Effector CD8-positive, alpha-beta T cell (primary cell): ENCODE measurements around the gene AFAP1L2.

ENCODE experiments used
- DNase-seq: peaks from one replicate; lab custom pipeline; 2025; lab: John Stamatoyannopoulos, UW

The AFAP1L2 gene

DNA sequence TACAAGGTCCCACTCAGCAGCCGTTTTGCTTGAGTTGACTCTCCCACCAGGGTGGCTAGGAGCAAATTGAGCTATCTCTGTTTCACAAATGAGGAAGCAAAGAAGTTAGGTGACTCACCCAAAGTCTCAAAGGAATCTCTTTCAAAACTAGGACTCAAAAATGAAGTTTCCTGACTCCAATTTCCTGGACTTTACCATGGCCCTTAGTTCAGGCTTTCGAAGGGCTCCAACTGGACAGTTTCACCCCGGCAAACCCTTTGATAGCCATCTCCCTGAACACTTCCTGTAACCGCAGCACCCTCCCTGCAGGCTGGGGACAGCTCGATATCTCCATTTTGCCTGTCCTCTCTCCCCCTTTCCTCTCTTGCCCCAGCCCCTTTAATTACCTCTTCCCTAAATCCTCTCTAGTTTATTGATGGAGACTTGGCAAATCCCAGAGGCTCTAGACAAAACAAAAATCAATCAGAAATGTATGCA, 4.7 kb upstream of the AFAP1L2 start:
- no peak for DNase-seq

- no peak for DNase-seq
These were observed 4.0 kb upstream of the AFAP1L2 start for GRCh38 chr10:114408112-114408967.

DNA sequence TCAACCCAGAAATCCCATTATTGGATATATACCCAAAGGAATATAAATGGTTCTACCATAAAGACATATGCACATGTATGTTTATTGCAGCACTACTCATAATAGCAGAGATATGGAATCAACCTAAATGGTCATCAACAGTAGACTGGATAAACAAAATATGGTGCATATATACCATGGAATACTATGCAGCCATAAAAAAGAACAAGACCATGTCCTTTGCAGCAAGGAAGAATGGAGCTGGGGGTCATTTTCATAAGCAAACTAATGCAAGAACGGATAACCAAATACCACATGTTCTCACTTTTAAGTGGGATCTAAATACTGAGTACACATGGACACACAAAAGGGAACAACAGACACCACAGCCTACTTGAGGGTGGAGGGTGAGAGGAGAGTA, 2.2 kb upstream of the AFAP1L2 start:
- DNase-seq = no peak

GRCh38 chr10:114405011-114405350, 679 bp upstream of the AFAP1L2 start:
- DNase-seq = no peak

GRCh38 chr10:114403541-114404161, 651 bp downstream of the AFAP1L2 start:
- DNase-seq = no peak

GRCh38 chr10:114402871-114403540, 1.3 kb downstream of the AFAP1L2 start:
- DNase-seq = no peak

DNA sequence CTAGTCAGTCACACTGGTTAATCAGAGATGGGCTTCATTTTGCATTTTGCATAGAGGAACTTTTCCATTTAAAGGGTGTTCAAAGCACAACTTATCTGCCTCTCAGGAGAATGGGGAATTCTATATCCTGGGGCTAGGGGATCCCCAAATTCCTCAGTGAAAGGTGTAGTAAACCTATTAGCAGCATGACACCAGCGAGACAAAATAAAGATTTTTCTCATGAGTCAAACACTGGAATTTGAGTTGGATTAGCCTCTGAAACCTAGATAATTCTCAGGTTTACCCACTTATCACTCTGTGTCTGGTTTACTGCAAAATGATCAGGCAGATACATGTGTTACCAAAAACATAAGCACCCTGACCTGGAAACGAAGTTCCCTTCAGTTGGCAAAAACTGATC, 2.1 kb downstream of the AFAP1L2 start:
- DNase-seq = no peak

DNA sequence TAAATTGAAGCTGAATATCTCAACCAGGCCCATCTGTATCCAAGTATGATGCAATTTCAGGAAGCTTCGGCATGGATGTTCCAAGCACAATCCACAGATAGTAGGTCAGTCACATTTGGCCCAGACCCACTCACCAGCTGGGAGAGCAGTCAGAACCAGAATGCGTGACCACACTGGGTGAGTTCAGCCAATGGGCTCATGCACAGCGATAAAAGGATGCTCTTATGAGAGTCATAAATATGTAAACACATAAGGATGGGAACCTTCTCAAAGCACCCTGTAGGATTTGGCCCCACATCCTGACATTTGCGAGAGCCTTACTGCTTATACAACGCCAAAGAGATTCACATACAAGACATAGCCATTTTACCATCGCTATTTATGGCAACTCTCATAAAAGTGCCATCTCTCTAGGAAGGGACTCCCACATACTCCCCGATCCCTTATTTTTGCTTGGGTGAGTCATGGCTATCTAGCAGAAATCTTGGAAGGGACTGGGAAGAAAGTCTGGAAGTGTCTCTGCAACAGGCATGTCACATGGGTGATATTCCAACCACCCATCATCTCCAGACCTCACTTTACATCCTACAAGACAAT, 3.0 kb downstream of the AFAP1L2 start:
- no peak for DNase-seq

- DNase-seq = no peak
These were observed 4.2 kb downstream of the AFAP1L2 start for GRCh38 chr10:114400091-114400490.

DNA sequence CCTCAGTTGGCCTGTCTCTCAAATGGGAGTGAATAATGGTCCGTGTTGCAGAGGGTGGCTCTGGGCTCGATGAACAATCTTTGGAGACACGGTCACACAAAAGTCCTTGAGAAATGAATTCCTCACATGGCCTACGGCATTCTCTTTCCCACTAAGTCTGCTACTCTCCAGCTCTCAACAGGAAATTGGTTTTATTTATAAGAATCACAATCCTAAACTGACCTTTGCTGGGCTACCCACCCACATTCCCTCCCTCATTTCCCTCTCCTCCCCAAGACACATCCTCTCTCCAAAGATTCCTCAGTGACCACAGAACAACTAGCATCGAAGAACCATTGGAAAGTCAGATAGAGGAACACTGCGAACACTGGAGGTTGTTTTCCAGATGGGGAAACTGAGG, 4.7 kb downstream of the AFAP1L2 start:
- DNase-seq = no peak

DNA sequence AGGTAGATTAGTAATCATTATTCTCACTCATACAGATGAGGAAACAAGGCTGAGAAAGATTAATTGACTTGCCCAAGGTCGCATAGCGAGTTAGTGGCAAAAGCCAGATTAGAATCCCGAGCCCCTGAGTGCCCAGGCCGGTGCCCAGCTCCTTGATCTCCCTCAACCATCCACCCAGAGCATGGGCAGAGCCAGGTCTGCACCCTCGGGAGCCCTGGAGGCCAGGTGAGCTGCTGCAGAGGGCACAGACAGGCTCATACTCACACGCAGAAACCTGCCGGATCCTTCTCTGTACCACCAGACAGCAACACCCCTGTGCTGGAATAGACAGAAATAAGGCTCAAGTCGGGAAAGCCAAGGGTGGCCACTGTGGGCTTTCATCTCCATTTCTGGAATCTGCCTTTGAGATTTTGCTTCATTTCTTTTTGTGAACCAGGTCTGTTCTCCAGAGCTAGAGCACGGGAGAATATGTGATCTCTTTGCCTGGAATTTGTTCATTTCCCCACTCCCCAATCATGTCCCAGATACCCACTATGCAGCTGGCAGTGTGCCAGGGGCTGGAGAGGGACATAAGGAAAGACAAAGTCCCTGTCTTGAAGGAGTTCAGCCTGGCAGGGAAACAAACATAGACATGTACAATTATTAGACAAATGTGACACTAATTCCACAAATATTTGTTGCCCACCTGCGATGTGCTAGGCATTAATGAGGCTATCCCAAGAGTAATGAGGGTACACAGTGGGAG, 5.5 kb downstream of the AFAP1L2 start:
- no peak for DNase-seq

GRCh38 chr10:114397651-114398145, 6.6 kb downstream of the AFAP1L2 start:
- DNase-seq = no peak

DNA sequence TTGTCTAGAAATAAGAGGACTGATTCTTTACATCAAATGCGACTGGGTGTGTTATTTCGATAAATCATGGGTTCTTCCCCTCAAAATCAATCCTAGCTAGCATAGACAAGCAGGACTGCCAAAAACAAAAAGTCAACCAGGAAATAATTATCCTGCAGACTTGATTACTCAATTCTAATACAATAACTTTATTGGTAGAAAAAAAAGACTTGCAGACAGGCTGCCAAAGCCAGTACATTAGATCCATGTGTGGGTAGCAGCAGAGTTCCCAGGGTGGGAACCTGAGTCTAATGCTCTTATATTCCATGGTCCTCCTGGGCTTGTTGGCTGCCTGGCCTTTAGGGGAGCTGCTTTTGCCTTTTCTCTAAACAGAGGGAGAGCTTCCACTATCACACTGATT, 7.8 kb downstream of the AFAP1L2 start:
- DNase-seq = no peak

DNA sequence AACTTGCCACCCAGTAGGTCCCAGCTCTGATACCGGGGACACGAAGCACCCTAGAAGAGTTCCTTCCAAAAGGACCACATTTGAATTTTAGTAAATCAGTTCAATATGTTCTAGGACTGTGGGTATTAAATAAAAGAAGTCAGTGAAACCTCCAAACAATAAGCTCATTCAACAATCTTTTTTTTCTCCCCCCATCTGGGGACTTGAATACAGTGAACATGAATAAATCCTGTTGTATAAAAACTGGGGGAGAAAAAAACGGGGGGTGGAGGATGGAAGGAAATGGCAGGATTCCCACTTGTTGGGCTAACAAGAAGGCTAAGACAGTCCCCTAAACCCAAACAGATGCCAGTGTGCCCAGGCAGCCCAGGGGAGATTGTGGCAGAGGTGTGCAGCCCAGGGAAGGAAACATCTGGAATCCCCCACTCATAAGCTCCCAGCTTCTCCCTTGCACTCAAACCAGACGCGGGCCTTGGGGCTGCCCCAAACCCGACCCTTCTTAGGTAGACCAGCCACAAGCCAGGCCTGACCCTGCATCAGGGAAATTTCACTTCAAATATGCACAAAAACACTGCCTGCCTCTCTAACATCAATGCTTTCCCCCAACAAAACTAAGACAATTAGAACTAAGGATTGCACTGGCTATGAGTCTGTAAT, 8.8 kb downstream of the AFAP1L2 start:
- no peak for DNase-seq

- no peak for DNase-seq
These were observed 9.8 kb downstream of the AFAP1L2 start for GRCh38 chr10:114394531-114394930.

DNA sequence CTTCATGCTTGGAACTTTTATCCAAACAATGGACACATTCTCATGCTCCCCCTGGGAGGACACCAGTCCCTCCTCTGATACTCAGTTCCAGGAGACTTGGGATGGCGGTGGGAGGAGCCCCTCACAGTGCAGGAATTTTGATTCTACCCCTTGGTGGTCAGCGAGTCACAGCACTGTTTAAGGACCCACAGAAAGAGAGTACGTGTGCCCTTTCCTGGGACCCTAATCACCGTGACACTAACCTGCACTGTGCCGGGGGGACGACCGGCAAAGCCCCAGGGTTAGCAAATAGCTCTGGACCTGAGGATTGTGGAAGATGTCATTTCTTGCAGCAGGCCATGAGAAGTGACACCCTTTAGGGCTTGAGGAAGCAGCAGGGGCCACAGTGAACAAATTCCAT, 10.4 kb downstream of the AFAP1L2 start:
- DNase-seq = no peak

DNA sequence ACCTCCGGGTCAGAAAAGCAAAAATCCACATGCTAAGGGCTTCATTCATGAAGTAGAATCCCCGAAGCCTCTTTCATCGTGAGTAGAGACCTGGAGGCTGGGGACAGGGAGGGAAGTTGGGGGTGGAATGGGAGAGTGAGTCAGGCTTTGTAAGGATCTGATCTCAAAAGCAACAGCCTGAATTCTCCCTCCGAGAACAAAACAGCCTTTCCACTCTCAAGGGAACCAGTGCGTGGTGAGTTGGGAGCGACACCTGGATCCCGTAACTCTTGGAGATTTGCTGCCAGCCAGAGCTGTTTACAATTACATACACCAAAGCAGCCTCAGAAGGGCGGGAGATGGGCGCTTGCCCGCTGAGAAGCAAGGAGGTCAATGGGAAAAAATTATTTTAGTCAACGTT, 10.8 kb downstream of the AFAP1L2 start:
- DNase-seq = no peak

DNA sequence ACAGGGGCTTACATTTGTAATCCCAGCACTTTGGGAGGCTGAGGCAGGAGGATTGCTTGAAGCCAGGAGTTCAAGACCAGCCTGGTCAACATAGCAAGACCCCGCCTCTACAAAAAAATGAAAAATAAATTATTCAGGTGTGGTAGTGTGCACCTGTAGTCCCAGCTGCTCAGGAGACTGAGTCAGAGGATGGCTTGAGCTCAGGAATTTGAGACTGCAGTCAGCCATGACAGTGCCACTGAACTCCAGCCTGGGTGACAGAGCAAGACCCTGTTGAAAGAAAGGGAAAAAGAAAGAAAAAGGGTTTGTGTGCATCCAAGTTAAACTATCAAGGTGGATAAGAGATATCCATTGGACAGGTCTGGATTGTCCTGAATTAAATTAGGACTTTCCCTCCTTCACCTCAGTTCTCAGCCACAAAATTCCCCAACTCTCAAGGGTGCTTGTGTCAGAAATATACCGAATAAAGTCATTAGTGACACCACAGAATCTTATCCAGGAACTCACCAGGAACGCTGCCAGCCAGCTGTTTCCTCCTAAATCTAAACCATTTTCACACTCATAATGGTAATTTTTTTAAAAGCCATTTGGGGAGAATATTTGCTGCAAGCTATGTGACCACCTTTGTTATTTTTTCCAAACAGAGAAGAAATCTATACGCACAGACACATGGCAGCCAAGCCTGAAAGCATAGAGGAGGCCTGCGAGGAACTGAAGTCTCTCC, 12.0 kb downstream of the AFAP1L2 start:
- DNase-seq = no peak

DNA sequence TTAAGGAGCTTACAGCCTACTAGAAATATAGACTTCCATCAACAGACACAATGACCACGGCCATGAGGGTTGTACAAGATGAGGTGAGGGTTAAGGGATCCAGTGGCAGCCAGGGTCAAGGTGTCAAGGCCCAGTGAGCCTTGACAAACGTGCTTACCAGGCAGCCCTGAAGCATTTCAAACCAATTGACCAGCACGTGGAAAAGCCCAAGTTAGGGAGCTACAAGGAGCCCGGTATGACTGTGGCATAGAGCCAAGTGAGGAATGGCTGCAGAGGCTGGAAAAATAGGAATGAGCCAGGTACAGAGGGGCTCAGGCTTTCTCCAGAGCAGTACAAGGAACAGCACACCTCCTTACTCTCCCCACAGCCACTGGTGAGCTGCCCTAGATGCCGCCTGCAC, 12.7 kb downstream of the AFAP1L2 start:
- DNase-seq = no peak

- DNase-seq = no peak
These were observed 14.9 kb downstream of the AFAP1L2 start for GRCh38 chr10:114389426-114389825.
